HEK293T (cell line): Measurements from ENCODE around the gene SLC25A20.

Experiments
- ARNT ChIP-seq: fragments of 450-650 bp; IDR thresholded peaks from 2 replicates; pipeline ENCODE4 v1.6.1; 2017; ENCODE audit warnings: mild to moderate bottlenecking
- BHLHE40 ChIP-seq: fragments of 450-650 bp; IDR thresholded peaks from 2 replicates; pipeline ENCODE4 v1.6.1; 2016; ENCODE audit warnings: mild to moderate bottlenecking, moderate library complexity, borderline replicate concordance
- ELF4 ChIP-seq: fragments of 450-650 bp; IDR thresholded peaks from 2 replicates; pipeline ENCODE4 v1.6.1; 2017; ENCODE audit warnings: antibody characterized with exemption
- FOXK2 ChIP-seq: fragments of 450-650 bp; IDR thresholded peaks from 2 replicates; pipeline ENCODE4 v1.6.1; 2016; ENCODE audit warnings: mild to moderate bottlenecking
- FOXM1 ChIP-seq: fragments of 450-650 bp; IDR thresholded peaks from 2 replicates; pipeline ENCODE4 v1.6.1; 2017; ENCODE audit warnings: mild to moderate bottlenecking, borderline replicate concordance
- HDGF ChIP-seq: fragments of 450-650 bp; IDR thresholded peaks from 2 replicates; pipeline ENCODE4 v1.6.1; 2017; ENCODE audit warnings: antibody characterized with exemption, borderline replicate concordance
- L3MBTL2 ChIP-seq: fragments of 450-650 bp; conservative IDR thresholded peaks from 2 replicates; pipeline ENCODE4 v1.6.1; 2016; ENCODE audit warnings: mild to moderate bottlenecking
- NFRKB ChIP-seq: fragments of 450-650 bp; IDR thresholded peaks from 2 replicates; pipeline ENCODE4 v1.6.1; 2016; ENCODE audit warnings: mild to moderate bottlenecking, moderate library complexity
- PKNOX1 ChIP-seq: fragments of 450-650 bp; IDR thresholded peaks from 2 replicates; pipeline ENCODE4 v1.6.1; 2016
- SUZ12 ChIP-seq: fragments of 450-650 bp; IDR thresholded peaks from 2 replicates; pipeline ENCODE4 v1.6.1; 2016; ENCODE audit warnings: mild to moderate bottlenecking
- TARDBP ChIP-seq: fragments of 450-650 bp; IDR thresholded peaks from 2 replicates; pipeline ENCODE4 v1.6.1; 2016

DNA sequence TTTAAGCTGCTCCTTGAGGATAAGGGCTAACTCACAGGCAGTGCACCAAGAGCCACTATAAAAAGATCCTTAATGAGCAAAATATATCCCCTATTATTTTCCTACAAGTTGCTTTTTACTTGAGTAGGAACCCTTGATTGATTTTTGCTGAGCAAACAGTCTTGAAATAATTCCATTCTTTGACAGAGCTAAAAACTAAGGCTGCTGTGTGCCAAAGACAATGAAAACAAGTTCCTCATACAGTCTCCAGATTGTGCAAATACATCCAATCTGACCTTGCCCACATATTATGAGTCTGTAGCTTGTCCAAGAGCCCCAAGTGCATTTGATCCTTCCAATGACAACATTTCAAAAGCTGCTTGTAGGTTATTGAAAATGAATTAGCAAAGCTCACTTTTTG lies 66.0 kb downstream of the SLC25A20 start:
- TF ChIP-seq FOXM1 (no peak), ARNT (no peak), SUZ12 (no peak), PKNOX1 (no peak), BHLHE40 (no peak), ELF4 (no peak), HDGF (no peak), L3MBTL2 (no peak), NFRKB (no peak), FOXK2 (no peak), TARDBP (no peak)
